Neural cell (in vitro differentiated cells): ENCODE measurements around the gene HACL1. TPM values are rescaled to one million over a fixed set of nuclear protein-coding genes. Genes with fewer than 3 reads are reported as not detected.

Experiments
- H2AFZ ChIP-seq: fragments of 200-600, 300-800 bp; sonication (generic), shearing (Covaris generic); 2 replicates; pipeline ENCODE4 v1.6.0; 2014; ENCODE audit warnings: low read depth, mild to moderate bottlenecking, antibody characterized with exemption, low read length, moderate library complexity
- H3F3A ChIP-seq: fragments of 200-600 bp; shearing (Covaris generic); 2 replicates; pipeline ENCODE4 v1.6.1; 2016; ENCODE audit warnings: mild to moderate bottlenecking, moderate library complexity, mixed read lengths, antibody characterized with exemption, low read length; ENCODE audit not compliant: insufficient read depth, poor library complexity, severe bottlenecking
- H3K27ac ChIP-seq: fragments of 200-600, 300-800 bp; sonication (generic), shearing (Covaris generic); 2 replicates; pipeline ENCODE4 v1.5.1; 2014; ENCODE audit warnings: mild to moderate bottlenecking, low read length, moderate library complexity
- H3K27me3 ChIP-seq: fragments of 300-800, 200-600 bp; sonication (generic), shearing (Covaris generic); 2 replicates; pipeline ENCODE4 v1.6.0; 2014; ENCODE audit warnings: mild to moderate bottlenecking, low read depth, low read length, moderate library complexity; ENCODE audit not compliant: insufficient read depth
- H3K36me3 ChIP-seq: fragments of 300-800, 200-600 bp; sonication (generic), shearing (Covaris generic); 2 replicates; pipeline ENCODE4 v1.5.1; 2014; ENCODE audit warnings: mild to moderate bottlenecking, antibody characterized with exemption, low read length, moderate library complexity; ENCODE audit not compliant: insufficient read depth
- H3K4me2 ChIP-seq: fragments of 300-800, 200-600 bp; sonication (generic), shearing (Covaris generic); 2 replicates; pipeline ENCODE4 v1.6.0; 2014; ENCODE audit warnings: mild to moderate bottlenecking, low read length
- H3K4me3 ChIP-seq: fragments of 300-800, 200-600 bp; sonication (generic), shearing (Covaris generic); 2 replicates; pipeline ENCODE4 v1.5.1; 2014; ENCODE audit warnings: mild to moderate bottlenecking, low read length, moderate library complexity
- H3K79me2 ChIP-seq: fragments of 200-600 bp; shearing (Covaris generic); replicated peaks from 2 replicates; pipeline ENCODE4 v1.6.0; 2014; ENCODE audit warnings: mild to moderate bottlenecking, low read length, moderate library complexity; ENCODE audit not compliant: insufficient read depth
- H3K9ac ChIP-seq: fragments of 300-800, 200-600 bp; sonication (generic), shearing (Covaris generic); 2 replicates; pipeline ENCODE4 v1.6.1; 2016; ENCODE audit warnings: mild to moderate bottlenecking, low read length, mixed read lengths
- H3K9me2 ChIP-seq: fragments of 200-600 bp; shearing (Covaris generic); 2 replicates; pipeline ENCODE4 v1.6.1; 2016; ENCODE audit warnings: mild to moderate bottlenecking, low read length, mixed read lengths; ENCODE audit not compliant: insufficient read depth
- H3K9me3 ChIP-seq: fragments of 200-600, 300-800 bp; sonication (generic), shearing (Covaris generic); 2 replicates; pipeline ENCODE4 v1.6.1; 2016; ENCODE audit warnings: mild to moderate bottlenecking, mixed run types, low read length, moderate library complexity, mixed read lengths
- H4K20me1 ChIP-seq: fragments of 200-600 bp; shearing (Covaris generic); 2 replicates; pipeline ENCODE4 v1.6.1; 2016; ENCODE audit warnings: mild to moderate bottlenecking, mixed run types; ENCODE audit not compliant: insufficient read depth
- EP300 ChIP-seq: fragments of 450-650 bp; conservative IDR thresholded peaks from 2 replicates; pipeline ENCODE4 v1.6.1; 2014; ENCODE audit warnings: antibody characterized with exemption, mild to moderate bottlenecking, moderate library complexity; ENCODE audit not compliant: poor library complexity, severe bottlenecking
- EZH2 ChIP-seq: fragments of 200-600, 300-800 bp; shearing (Covaris generic), sonication (generic); IDR thresholded peaks from 2 replicates; pipeline ENCODE4 v1.6.1; 2014; ENCODE audit warnings: antibody characterized with exemption, low read length, borderline replicate concordance, mild to moderate bottlenecking; ENCODE audit not compliant: insufficient read depth, poor library complexity, severe bottlenecking
- MXI1 ChIP-seq: fragments of 450-650 bp; conservative IDR thresholded peaks from 2 replicates; pipeline ENCODE4 v1.6.1; 2014; ENCODE audit warnings: antibody characterized with exemption, mild to moderate bottlenecking; ENCODE audit not compliant: poor library complexity, severe bottlenecking
- POLR2AphosphoS5 ChIP-seq: IDR thresholded peaks from 2 replicates; pipeline ENCODE4 v1.6.1; 2012
- RAD21 ChIP-seq: fragments of 450-650 bp; conservative IDR thresholded peaks from 2 replicates; pipeline ENCODE4 v1.6.1; 2014; ENCODE audit warnings: antibody characterized with exemption, mild to moderate bottlenecking, moderate library complexity
- SMC3 ChIP-seq: fragments of 450-650 bp; conservative IDR thresholded peaks from 2 replicates; pipeline ENCODE4 v1.6.1; 2014; ENCODE audit warnings: antibody characterized with exemption, mild to moderate bottlenecking, moderate library complexity; ENCODE audit not compliant: poor library complexity
- TAF1 ChIP-seq: IDR thresholded peaks from 2 replicates; pipeline ENCODE4 v1.6.1; 2012; ENCODE audit warnings: low read depth
- polyA plus RNA-seq: library from polyadenylated mRNA; depleted of rRNA; stranded (reverse); fragments of >200 nt; gene quantifications from 2 replicates; pipeline ENCODE4 v1.2.3, GENCODE V29; 2014
- TF ChIP-seq, protein P1 (sequence below): IDR thresholded peaks from 2 replicates; pipeline ENCODE4 v1.6.1; 2012; ENCODE audit warnings: borderline replicate concordance
- TF ChIP-seq, protein P2 (sequence below): fragments of 450-650 bp; IDR thresholded peaks from 2 replicates; pipeline ENCODE4 v1.5.1; 2014; ENCODE audit warnings: antibody characterized with exemption, mild to moderate bottlenecking, moderate library complexity; ENCODE audit not compliant: poor library complexity, severe bottlenecking

HACL1 gene
- polyA plus RNA-seq, 1 donor from 2014 or later, result 26.0 TPM

- Histone ChIP-seq H3K27me3 (no peaks in the 10 kb centered on the region), H4K20me1 (no peaks in the 10 kb centered on the region), H3K36me3 (no peaks in the 10 kb centered on the region), H3K27ac (no peak overlapping the region), H3K79me2 (no peaks in the 10 kb centered on the region), H3F3A (no peaks in the 10 kb centered on the region), H3K4me2 (no peak overlapping the region), H3K9me2 (no peaks in the 10 kb centered on the region), H3K9me3 (no peaks in the 10 kb centered on the region), H2AFZ (no peak overlapping the region), H3K4me3 (no peak overlapping the region), H3K9ac (no peak overlapping the region)
- TF ChIP-seq EP300 (no peak), TAF1 (no peak), RAD21 (no peak), SMC3 (no peak), POLR2AphosphoS5 (no peak), MXI1 (no peak), EZH2 (no peak)
- TF ChIP-seq, protein P1, sequence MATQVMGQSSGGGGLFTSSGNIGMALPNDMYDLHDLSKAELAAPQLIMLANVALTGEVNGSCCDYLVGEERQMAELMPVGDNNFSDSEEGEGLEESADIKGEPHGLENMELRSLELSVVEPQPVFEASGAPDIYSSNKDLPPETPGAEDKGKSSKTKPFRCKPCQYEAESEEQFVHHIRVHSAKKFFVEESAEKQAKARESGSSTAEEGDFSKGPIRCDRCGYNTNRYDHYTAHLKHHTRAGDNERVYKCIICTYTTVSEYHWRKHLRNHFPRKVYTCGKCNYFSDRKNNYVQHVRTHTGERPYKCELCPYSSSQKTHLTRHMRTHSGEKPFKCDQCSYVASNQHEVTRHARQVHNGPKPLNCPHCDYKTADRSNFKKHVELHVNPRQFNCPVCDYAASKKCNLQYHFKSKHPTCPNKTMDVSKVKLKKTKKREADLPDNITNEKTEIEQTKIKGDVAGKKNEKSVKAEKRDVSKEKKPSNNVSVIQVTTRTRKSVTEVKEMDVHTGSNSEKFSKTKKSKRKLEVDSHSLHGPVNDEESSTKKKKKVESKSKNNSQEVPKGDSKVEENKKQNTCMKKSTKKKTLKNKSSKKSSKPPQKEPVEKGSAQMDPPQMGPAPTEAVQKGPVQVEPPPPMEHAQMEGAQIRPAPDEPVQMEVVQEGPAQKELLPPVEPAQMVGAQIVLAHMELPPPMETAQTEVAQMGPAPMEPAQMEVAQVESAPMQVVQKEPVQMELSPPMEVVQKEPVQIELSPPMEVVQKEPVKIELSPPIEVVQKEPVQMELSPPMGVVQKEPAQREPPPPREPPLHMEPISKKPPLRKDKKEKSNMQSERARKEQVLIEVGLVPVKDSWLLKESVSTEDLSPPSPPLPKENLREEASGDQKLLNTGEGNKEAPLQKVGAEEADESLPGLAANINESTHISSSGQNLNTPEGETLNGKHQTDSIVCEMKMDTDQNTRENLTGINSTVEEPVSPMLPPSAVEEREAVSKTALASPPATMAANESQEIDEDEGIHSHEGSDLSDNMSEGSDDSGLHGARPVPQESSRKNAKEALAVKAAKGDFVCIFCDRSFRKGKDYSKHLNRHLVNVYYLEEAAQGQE, result no peak
- TF ChIP-seq, protein P2, sequence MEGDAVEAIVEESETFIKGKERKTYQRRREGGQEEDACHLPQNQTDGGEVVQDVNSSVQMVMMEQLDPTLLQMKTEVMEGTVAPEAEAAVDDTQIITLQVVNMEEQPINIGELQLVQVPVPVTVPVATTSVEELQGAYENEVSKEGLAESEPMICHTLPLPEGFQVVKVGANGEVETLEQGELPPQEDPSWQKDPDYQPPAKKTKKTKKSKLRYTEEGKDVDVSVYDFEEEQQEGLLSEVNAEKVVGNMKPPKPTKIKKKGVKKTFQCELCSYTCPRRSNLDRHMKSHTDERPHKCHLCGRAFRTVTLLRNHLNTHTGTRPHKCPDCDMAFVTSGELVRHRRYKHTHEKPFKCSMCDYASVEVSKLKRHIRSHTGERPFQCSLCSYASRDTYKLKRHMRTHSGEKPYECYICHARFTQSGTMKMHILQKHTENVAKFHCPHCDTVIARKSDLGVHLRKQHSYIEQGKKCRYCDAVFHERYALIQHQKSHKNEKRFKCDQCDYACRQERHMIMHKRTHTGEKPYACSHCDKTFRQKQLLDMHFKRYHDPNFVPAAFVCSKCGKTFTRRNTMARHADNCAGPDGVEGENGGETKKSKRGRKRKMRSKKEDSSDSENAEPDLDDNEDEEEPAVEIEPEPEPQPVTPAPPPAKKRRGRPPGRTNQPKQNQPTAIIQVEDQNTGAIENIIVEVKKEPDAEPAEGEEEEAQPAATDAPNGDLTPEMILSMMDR, result no peak
Measured at GRCh38 chr3:15513116-15513515, 88.3 kb downstream of the HACL1 start.

DNA sequence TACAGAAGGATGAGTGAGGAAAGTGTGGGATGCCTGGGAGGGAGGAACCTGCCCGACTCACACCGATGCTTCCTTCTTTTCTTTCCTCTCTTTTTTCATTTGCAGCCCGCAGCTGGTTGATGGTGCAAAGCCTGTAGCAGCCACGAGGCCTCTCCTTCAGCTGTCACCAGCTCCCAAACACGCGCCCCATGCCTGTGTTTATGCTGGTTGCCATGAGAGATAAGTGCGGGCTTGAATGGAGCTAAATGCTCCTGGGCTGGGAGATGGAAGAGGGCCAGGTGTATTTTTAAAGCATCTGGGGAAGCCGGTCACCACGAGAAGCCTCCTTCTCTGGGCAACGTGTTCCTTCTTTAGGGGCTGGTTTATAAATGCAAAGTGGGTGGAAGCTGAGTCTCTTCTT lies 89.2 kb downstream of the HACL1 start:
- H3K4me3 ChIP-seq, result no peak overlapping the region

More for the DNA sequence above, 89.2 kb downstream of the HACL1 start:
- H4K20me1 ChIP-seq, result no peaks in the 10 kb centered on the region
- no peak overlapping the region for H2AFZ ChIP-seq
- no peak overlapping the region for H3K4me2 ChIP-seq
- no peak overlapping the region for H3K27ac ChIP-seq
- no peaks in the 10 kb centered on the region for H3K9me2 ChIP-seq
- no peaks in the 10 kb centered on the region for H3F3A ChIP-seq
- no peaks in the 10 kb centered on the region for H3K79me2 ChIP-seq
- TF ChIP-seq, protein P2, result no peak
- TF ChIP-seq, protein P1, result no peak
- TF ChIP-seq POLR2AphosphoS5 (no peak), RAD21 (no peak), EZH2 (no peak), TAF1 (no peak), MXI1 (no peak), EP300 (no peak), SMC3 (no peak)
- H3K36me3 ChIP-seq, result no peaks in the 10 kb centered on the region
- H3K9ac ChIP-seq, result no peak overlapping the region
- H3K27me3 ChIP-seq, result no peaks in the 10 kb centered on the region
- H3K9me3 ChIP-seq, result no peaks in the 10 kb centered on the region
